ENCODE data around the gene LRRC17. TPM values are rescaled to one million over a fixed set of nuclear protein-coding genes. Genes with fewer than 3 reads are reported as not detected.

The LRRC17 gene
- total RNA-seq, 1 experiment from 2014 or later, result 0.39 TPM

DNA sequence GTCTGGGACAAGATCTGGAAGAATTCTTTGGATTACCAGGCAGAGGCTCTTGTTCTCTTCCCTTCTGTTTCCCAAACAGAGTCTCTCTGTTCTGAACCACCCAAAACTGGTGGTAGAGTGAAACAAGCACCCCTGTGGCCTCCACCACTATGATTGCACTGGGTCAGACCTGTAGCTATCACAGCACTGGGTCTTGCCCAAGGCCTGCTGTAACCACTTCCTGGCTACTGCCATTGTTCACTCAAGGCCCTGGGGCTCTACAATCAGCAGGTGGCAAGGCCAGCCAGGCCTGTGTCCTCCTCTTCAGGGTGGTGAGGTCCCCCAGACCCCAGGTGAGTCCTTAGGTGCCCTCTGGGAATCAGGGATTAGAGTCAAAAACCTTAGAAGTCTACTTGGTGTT, 4.1 kb upstream of the LRRC17 start:
- Mint-ChIP-seq H3K27me3 (ENCODE audit: insufficient read depth, unreplicated experiment) (peaks cover 3% of the 10 kb centered on the region), H3K4me1 (ENCODE audit: low read depth, unreplicated experiment) (no peaks in the 10 kb centered on the region), H3K27ac (ENCODE audit: unreplicated experiment) (no peak overlapping the region), H3K9me3 (ENCODE audit: unreplicated experiment) (peaks cover 13% of the 10 kb centered on the region), H3K4me3 (ENCODE audit: unreplicated experiment) (no peak overlapping the region), H3K36me3 (ENCODE audit: insufficient read depth, unreplicated experiment) (no peaks in the 10 kb centered on the region)
- H3K9me3 ChIP-seq, result no peaks in the 10 kb centered on the region; the same call in 1 of the 2 replicates
- no peak for DNase-seq
- TF ChIP-seq, protein P1, sequence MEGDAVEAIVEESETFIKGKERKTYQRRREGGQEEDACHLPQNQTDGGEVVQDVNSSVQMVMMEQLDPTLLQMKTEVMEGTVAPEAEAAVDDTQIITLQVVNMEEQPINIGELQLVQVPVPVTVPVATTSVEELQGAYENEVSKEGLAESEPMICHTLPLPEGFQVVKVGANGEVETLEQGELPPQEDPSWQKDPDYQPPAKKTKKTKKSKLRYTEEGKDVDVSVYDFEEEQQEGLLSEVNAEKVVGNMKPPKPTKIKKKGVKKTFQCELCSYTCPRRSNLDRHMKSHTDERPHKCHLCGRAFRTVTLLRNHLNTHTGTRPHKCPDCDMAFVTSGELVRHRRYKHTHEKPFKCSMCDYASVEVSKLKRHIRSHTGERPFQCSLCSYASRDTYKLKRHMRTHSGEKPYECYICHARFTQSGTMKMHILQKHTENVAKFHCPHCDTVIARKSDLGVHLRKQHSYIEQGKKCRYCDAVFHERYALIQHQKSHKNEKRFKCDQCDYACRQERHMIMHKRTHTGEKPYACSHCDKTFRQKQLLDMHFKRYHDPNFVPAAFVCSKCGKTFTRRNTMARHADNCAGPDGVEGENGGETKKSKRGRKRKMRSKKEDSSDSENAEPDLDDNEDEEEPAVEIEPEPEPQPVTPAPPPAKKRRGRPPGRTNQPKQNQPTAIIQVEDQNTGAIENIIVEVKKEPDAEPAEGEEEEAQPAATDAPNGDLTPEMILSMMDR (IDR thresholded peaks at IDR 0.05; ENCODE audit: insufficient read depth in 1 of 2, low read depth in 1 of 2, low read length in 1 of 2, severe bottlenecking in 1 of 2, unreplicated experiment in 1 of 2), result no peak
- ChIA-PET CTCF (no interaction called here), POLR2A (no interaction called here)
- no peak overlapping the region for H3K4me3 ChIP-seq (ENCODE audit: low read depth, low read length)
- no peaks in the 10 kb centered on the region for H3K27me3 ChIP-seq (replicated peaks; ENCODE audit: control insufficient read depth, insufficient read depth, low read length)
- H3K4me1 ChIP-seq, result no peaks in the 10 kb centered on the region
- intact Hi-C loops (cut with micrococcal nuclease; ENCODE audit: unreplicated experiment), result no loop called here
- H3K36me3 ChIP-seq (ENCODE audit: control insufficient read depth, insufficient read depth, low read length), result no peaks in the 10 kb centered on the region
- BruUV-seq (replicated peaks), result no TSS peak

DNA sequence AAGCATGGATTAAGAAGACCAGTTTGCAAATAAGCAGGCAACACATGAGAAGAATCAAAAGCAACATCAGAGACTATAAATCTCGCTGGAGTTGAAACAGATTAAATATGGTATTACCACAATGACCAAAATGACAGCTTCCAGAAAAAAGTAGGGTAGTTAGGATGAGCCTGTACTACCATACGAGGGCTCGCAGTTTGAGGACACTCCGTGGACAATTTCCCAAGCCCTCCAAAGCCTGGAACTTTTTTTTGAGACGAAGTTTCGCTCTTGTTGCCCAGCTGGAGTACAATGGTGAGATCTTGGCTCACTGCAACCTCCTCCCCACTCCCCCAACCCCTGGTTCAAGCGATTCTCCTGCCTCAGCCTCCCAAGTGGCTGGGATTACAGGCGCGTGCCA, 1.0 kb downstream of the LRRC17 start:
- ChIA-PET POLR2A (no interaction called here), CTCF (no interaction called here)
- Mint-ChIP-seq H3K4me1 (ENCODE audit: low read depth, unreplicated experiment) (no peaks in the 10 kb centered on the region), H3K27me3 (ENCODE audit: insufficient read depth, unreplicated experiment) (no peaks in the 10 kb centered on the region), H3K9me3 (ENCODE audit: unreplicated experiment) (no peaks in the 10 kb centered on the region), H3K27ac (ENCODE audit: unreplicated experiment) (no peak overlapping the region), H3K4me3 (ENCODE audit: unreplicated experiment) (no peak overlapping the region), H3K36me3 (ENCODE audit: insufficient read depth, unreplicated experiment) (no peaks in the 10 kb centered on the region)
- no peaks in the 10 kb centered on the region for H3K27me3 ChIP-seq (replicated peaks; ENCODE audit: control insufficient read depth, insufficient read depth, low read length)
- no peaks in the 10 kb centered on the region for H3K9me3 ChIP-seq
- TF ChIP-seq, protein P1 (IDR thresholded peaks at IDR 0.05; ENCODE audit: insufficient read depth in 1 of 2, low read depth in 1 of 2, low read length in 1 of 2, severe bottlenecking in 1 of 2, unreplicated experiment in 1 of 2), result no peak
- DNase-seq, result no peak
- H3K4me3 ChIP-seq (ENCODE audit: low read depth, low read length), result no peak overlapping the region
- H3K4me1 ChIP-seq, result no peaks in the 10 kb centered on the region
- BruUV-seq (replicated peaks), result no TSS peak
- intact Hi-C loops (cut with micrococcal nuclease; ENCODE audit: unreplicated experiment), result no loop called here
- H3K36me3 ChIP-seq (ENCODE audit: control insufficient read depth, insufficient read depth, low read length), result no peaks in the 10 kb centered on the region

DNA sequence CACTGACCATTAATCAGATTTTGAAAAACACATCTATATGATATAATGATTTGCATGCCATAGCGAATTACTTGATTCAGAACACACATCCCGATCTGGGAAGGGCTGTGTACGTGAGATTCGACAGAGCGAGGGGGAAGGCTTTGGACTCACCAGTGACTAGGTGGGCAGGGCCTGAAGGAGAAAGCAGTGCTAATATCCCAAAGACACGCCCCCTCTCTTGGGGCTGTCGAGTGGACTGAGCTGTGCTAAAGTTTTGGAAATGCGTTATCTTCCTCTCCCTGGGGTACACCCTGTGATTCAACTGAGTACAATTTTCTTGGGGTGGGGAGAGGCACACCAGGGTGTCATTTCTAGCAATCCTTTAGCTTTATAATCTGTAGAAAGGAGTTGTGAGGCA, 1.8 kb downstream of the LRRC17 start:
- no peaks in the 10 kb centered on the region for H3K4me1 ChIP-seq
- no peaks in the 10 kb centered on the region for H3K9me3 ChIP-seq
- Mint-ChIP-seq H3K27ac (ENCODE audit: unreplicated experiment) (no peak overlapping the region), H3K4me3 (ENCODE audit: unreplicated experiment) (no peak overlapping the region), H3K4me1 (ENCODE audit: low read depth, unreplicated experiment) (no peaks in the 10 kb centered on the region), H3K27me3 (ENCODE audit: insufficient read depth, unreplicated experiment) (no peaks in the 10 kb centered on the region), H3K9me3 (ENCODE audit: unreplicated experiment) (no peaks in the 10 kb centered on the region), H3K36me3 (ENCODE audit: insufficient read depth, unreplicated experiment) (no peaks in the 10 kb centered on the region)
- H3K36me3 ChIP-seq (ENCODE audit: control insufficient read depth, insufficient read depth, low read length), result no peaks in the 10 kb centered on the region
- no peak overlapping the region for H3K4me3 ChIP-seq (ENCODE audit: low read depth, low read length)
- no TSS peak for BruUV-seq (replicated peaks)
- POLR2A ChIA-PET, result no interaction called here
- TF ChIP-seq, protein P1 (IDR thresholded peaks at IDR 0.05; ENCODE audit: insufficient read depth in 1 of 2, low read depth in 1 of 2, low read length in 1 of 2, severe bottlenecking in 1 of 2, unreplicated experiment in 1 of 2), result no peak
- DNase-seq, result no peak
- CTCF ChIA-PET, result no interaction called here
- intact Hi-C loops (cut with micrococcal nuclease; ENCODE audit: unreplicated experiment), result no loop called here
- no peaks in the 10 kb centered on the region for H3K27me3 ChIP-seq (replicated peaks; ENCODE audit: control insufficient read depth, insufficient read depth, low read length)

Data from Caco-2 (cell line).